H1 (cell line): ENCODE data around the gene DDC. TPM values are rescaled to one million over a fixed set of nuclear protein-coding genes. Genes with fewer than 3 reads are reported as not detected.

Experiments used
- ASH2L ChIP-seq: fragments of 200-600, 300-600 bp; sonication (generic); IDR thresholded peaks from one replicate; pipeline ENCODE4 v1.7.1; 2017; ENCODE audit warnings: low read length
- CHD1 ChIP-seq: IDR thresholded peaks from 2 replicates; pipeline ENCODE4 v1.6.1; 2012; ENCODE audit warnings: low read depth, low read length, improper control_type of control experiment
- GTF2F1 ChIP-seq: IDR thresholded peaks from 2 replicates; pipeline ENCODE4 v1.6.1; 2012; ENCODE audit warnings: low read depth, low read length, improper control_type of control experiment, borderline replicate concordance
- HDAC2 ChIP-seq, 2 experiments: fragments of 300-600 bp in 1 of 2; sonication (generic) in 1 of 2; IDR thresholded peaks; 2 replicates each; pipeline ENCODE4 v1.6.1; 2011 to 2012; ENCODE audit warnings: low read depth in 2 of 2, low read length in 2 of 2, mild to moderate bottlenecking in 2 of 2, moderate library complexity in 2 of 2, borderline replicate concordance in 1 of 2, inconsistent platforms in 1 of 2
- JUND ChIP-seq: IDR thresholded peaks from 2 replicates; pipeline ENCODE4 v1.6.1; 2011; ENCODE audit warnings: mild to moderate bottlenecking, improper control_type of control experiment, low read length
- POU5F1 ChIP-seq: IDR thresholded peaks from 2 replicates; pipeline ENCODE4 v1.6.1; 2011; ENCODE audit warnings: low read depth, mild to moderate bottlenecking, low read length, moderate library complexity
- RFX5 ChIP-seq: IDR thresholded peaks from 2 replicates; pipeline ENCODE4 v1.6.1; 2011; ENCODE audit warnings: low read depth, low read length, improper control_type of control experiment, borderline replicate concordance
- SP1 ChIP-seq: IDR thresholded peaks from 2 replicates; pipeline ENCODE4 v1.6.1; 2011; ENCODE audit warnings: low read depth, low read length
- ZNF274 ChIP-seq: IDR thresholded peaks from 2 replicates; pipeline ENCODE4 v1.7.0; 2012; ENCODE audit warnings: low read length, borderline replicate concordance; ENCODE audit errors: extremely low read depth
- polyA plus RNA-seq, 7 experiments: library from polyadenylated mRNA; depleted of rRNA in 3 of 7; stranded (reverse) in 5 of 7; unstranded in 2 of 7; fragments of >200 nt in 5 of 7; fragments of 200-250 nt in 2 of 7; gene quantifications; 1 replicate in 5 of 7; 2 replicates in 1 of 7; 4 replicates in 1 of 7; pipeline versions ENCODE4 v1.2.1 to v1.2.3, GENCODE V29; 2011 to 2013; ENCODE audit warnings: missing spikeins in 2 of 7, mixed read lengths in 2 of 7
- total RNA-seq: library from RNA; stranded (reverse); fragmentation: NEBNext Ultra II Directional; extraction: Animal tissue kit (Norgen Biotek cat#: 25700); gene quantifications from 2 replicates; pipeline ENCODE4 v1.2.1, GENCODE V29; 2021

DDC gene
- total and polyA plus RNA-seq, 2 of the 8 experiments (the other 6 are each of a cell fraction or from before 2014, with no cell fraction given): 0.05 TPM; not detected in 1

DNA sequence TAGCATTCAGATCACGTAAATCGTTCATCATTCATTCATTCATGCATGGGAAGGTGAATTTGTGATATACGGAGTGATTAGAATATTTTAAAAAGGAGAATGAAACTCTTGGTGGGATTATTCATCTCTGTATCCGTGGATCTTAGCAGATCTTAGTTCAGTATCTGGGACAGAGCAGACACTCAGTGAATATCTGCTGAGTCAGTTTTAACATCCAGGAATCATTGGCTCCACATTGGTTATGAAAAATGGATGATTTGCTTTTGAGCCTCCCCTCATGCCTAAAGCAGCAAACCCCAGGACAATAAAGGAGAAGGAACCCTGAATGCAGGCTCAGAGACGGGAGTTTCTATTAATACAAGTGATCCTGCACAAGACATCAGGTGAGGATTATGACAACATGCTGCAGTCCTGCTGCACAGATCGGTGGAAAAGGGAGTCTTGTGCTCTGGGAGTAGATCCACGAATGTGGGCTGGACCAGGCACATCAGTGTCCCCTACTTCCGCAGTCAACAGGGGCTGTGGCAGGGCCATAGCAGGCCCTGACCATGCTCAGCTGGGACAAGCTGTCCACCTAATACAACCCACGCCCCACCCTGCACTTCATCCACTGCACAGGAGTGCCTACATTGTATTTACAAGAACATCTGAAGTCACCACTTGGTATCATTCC, 88.1 kb downstream of the DDC start (continued):
- no peak for TF ChIP-seq HDAC2 (IDR thresholded peaks at IDR 0.05; ENCODE audit: borderline replicate concordance in 1 of 2, low read depth in 2 of 2, low read length in 2 of 2)
- no peak for TF ChIP-seq RFX5
- TF ChIP-seq CHD1: no peak
- no peak for TF ChIP-seq POU5F1
- no peak for TF ChIP-seq ZNF274
- TF ChIP-seq GTF2F1: no peak
- TF ChIP-seq ASH2L: no peak
- no peak for TF ChIP-seq JUND
- no peak for TF ChIP-seq SP1
